HG03060 (cell line): ENCODE results near the gene SLC12A4.
"Not testable (repeated sequence)": the region's sequence is repeated elsewhere in the genome, so short reads cannot be mapped to it uniquely, and the experiment has no call there.

Experiments used
- ATAC-seq: cut with Tn5 transposase; IDR thresholded peaks from one replicate; pipeline ENCODE4 v1.9.1; 2021; ENCODE audit warnings: low read depth, moderate number of reproducible peaks; ENCODE audit not compliant: unreplicated experiment

Gene SLC12A4

DNA sequence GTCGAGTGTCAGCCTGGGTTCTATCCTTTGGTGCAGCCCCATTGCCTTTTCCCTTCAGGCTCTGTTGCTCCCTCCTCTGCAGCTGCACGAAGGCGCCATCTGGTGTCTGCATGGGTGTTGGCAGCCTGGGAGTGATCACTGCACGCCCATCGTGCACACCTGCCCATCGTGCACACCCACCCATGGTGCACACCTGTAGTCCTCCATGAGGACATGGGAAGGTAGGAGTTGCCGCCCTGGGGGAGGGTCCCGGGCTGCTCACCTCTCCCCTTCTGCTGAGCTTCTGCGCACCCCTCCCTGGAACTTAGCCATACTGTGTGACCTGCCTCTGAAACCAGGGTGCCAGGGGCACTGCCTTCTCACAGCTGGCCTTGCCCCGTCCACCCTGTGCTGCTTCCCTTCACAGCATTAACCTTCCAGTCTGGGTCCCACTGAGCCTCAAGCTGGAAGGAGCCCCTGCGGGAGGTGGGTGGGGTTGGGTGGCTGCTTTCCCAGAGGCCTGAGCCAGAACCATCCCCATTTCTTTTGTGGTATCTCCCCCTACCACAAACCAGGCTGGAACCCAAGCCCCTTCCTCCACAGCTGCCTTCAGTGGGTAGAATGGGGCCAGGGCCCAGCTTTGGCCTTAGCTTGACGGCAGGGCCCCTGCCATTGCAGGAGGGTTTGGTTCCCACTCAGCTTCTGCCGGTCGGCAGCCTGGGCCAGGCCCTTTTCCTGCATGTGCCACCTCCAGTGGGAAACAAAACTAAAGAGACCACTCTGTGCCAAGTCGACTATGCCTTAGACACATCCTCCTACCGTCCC lies 39.7 kb downstream of the SLC12A4 start:
- ATAC-seq, result no peak

DNA sequence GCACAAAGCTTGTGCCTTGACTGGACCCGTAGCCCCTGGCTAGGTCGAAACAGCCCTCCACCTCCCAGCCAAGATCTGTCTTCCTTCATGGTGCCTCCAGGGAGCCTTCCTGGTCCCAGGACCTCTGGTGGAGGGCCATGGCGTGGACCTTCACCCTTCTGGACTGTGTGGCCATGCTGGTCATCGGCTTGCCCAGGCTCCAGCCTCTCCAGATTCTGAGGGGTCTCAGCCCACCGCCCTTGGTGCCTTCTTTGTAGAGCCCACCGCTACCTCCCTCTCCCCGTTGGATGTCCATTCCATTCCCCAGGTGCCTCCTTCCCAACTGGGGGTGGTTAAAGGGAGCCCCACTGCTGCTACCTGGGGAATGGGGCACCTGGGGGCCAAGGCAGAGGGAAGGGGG lies 40.3 kb downstream of the SLC12A4 start:
- ATAC-seq, result no peak

DNA sequence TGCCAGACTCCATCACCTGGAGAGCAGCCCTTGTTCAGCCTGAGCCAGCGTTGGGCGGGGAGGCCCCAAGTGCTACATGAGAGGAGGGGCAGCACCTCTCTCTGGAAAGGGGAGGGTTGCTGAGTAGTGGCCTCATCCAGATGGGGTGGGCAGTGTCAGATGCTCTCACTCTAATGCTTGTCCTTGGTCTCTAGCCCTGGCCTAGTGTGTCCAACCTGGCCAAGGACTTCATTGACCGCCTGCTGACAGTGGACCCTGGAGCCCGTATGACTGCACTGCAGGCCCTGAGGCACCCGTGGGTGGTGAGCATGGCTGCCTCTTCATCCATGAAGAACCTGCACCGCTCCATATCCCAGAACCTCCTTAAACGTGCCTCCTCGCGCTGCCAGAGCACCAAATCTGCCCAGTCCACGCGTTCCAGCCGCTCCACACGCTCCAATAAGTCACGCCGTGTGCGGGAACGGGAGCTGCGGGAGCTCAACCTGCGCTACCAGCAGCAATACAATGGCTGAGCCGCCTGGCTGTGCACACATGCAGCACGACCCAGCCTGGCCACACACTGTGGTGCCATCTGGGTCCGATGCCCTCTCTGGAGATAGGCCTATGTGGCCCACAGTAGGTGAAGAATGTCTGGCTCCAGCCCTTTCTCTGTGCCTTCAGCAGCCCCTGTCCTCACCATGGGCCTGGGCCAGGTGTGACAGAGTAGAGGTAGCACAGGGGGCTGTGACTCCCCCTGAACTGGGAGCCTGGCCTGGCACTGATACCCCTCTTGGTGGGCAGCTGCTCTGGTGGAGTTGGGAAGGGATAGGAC lies 41.1 kb downstream of the SLC12A4 start:
- no peak for ATAC-seq

DNA sequence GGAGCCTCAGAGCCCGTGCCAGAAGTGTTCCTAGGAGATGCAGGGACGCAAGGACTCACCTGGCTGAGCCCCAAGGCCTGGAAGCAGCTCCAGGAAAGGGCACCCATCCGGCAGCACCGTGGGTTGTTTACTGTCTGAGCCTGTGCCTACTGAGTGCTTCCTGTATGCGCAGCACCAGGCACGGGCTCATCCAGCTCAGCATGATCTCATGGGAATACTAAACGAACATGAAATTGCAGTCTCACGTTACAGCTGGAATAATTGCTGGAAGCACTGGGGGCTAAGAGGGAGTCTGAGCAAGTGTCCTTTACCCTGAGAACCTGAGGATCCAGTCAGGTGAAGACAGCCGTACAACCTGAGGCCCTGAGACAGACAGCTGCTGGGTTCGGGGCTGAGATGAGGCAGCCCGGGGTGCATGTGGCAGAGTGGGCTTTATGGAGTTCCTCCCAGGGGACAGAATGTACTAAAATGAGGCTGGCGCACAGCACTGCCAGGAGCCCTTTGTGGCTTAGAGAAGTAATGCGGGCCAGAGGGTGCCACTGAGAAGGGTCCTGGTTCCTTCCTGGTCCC lies 42.2 kb downstream of the SLC12A4 start:
- no peak for ATAC-seq

DNA sequence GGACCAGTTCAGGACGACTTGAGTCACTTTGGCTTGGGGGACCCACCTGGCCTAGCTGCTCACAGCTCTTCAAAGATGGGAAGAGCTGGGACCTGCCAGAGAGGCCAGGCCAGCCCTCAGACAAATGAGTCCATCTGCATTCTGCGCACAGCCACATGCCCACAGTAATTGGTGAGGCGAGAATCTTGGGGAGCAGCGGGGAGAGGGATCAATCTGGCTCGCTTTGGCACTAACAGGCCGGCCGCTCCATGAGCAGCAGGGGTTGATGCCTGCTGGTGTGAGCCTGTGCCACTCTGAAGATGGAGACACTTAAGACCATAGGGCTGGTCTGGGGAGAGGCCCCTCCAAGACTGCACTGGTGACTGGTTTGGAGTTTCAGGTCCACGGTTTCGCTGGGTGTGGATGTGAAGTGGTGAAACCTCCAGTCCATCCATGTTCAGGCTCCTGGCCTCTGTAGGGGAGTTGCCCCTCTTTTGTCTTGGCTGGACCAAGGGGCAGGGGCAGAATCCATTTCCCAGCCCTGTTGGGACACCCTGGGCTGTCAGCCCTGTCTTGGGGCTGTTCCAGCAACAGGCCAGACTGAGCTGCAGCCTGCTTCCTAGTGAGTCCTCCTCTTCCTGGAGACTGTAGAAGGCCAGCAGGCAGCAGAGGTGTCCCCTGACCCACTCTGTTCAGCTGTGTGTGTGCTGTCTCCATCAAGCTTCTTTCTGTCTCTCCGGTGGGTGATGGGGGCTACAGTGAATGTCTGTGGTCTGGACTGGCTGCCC lies 44.1 kb downstream of the SLC12A4 start:
- no peak for ATAC-seq

DNA sequence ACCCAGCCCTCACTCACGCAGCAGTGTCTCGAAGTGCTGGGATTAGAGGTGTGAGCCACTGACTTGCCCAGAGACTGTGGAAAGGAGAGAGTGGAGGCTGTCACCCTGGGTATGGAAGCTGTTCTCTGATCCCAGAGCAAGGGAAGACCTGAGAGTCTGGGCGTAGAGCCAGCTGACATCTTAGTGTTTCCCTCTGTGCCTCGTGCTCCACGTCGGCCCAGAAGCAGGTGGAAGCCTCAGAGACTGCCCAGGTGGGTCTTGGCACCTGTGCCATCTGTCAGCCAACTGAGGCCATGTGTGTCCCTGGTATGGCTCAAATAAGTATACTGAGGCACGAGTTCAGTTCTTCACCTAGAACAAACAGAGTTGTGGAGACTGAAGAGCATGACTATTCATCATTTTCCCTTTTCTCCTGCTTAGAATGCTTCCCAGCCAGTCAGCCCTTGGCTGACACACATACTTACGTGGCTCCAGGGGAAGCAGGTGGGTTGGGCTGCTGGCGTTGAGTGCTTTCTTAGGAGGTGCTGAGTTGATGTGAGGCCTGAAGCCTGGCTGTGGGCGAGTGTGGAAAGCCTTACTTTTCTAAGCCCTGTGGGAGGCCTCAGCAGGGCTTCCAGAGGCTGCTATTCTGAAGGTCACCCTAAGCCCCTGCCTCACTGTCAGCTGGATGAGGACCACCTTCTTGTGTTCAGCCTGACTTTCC lies 44.9 kb downstream of the SLC12A4 start:
- ATAC-seq, result no peak

DNA sequence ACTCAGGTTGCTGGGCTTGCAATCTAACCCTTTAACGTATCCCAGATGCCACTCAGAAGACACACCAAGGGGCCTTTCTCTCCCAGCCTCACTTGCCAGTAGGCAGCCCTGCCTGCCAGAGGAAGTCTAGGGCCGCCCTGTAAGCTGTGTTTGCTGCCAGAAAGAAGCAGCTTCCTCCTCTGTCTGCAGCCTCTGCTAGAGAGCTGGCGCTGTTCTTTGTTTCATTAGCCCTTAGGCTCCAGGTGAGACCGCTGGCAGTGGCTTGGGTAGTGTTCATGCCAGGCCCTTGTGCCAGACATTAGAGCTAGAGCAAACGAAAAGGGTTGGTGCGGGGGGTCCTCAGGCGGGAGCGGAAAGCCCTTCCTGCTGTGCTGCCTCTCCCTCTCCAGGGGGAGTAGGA lies 45.7 kb downstream of the SLC12A4 start:
- no peak for ATAC-seq

DNA sequence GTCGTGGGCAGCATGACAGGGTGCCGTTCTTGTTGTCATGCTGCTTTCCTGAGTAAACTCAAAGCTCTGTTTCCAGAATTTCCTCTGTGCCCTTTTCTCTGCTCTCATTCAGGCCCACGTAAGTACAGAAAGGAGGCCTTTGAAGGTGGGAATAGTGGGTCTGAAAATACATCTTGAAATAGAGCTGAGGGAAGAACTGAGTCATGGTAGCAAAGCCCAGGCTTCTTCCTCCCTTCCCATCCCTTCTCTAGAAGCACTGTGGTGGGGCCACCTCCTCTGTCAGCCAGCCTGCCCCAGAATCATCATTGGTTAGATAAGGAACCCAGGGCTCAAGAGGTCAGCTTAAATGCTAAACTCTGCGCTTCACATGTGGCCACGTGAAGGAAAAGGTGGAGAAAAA lies 46.2 kb downstream of the SLC12A4 start:
- ATAC-seq, result no peak

DNA sequence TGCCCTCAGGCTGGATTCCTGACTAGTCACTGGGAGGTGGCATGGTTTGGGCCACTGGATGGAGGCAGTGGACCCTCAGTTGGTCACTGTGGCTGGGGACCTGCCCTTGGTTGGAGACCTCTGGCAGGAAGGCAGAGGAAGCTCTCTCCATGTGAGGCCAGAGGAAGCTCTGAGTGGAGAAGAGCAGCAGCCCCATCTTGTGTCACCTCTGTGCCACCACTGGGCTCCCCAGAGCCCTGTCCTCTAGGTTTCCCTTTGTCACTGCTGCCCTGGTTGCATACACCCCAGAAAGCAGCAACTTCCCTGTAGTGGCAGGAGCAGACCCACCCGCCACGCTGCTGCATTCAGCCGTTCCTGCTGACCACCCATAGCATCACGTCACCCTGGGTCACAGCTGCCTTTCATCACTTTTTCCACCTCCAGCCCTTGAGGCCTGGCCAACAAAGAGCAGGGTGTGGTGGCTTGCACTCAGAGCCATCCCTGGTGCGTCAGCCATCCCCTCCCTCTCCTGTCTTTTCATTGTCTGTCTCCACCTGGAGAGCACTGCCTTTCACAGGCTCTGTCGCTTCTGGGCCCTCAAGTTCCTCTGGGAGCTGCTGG lies 48.7 kb downstream of the SLC12A4 start:
- no peak for ATAC-seq

DNA sequence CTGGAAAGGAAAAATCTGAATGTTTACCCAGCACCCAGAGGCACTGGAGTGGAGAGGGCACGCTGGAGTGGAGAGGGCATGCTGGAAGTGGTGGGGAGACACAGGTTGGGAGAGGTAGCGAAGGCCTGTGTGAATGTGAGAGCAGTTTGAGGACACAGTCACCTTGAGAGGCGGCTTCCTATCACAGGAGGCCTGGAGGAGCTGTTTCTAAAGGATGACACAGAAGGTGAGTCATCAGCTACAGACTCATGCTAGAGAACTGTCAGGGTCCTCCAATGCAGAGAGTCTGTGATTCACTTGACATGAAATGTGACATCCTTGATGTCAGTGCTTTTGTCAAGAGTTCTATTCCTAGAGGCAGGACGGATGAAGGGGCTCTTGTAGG lies 50.6 kb downstream of the SLC12A4 start:
- no peak for ATAC-seq

DNA sequence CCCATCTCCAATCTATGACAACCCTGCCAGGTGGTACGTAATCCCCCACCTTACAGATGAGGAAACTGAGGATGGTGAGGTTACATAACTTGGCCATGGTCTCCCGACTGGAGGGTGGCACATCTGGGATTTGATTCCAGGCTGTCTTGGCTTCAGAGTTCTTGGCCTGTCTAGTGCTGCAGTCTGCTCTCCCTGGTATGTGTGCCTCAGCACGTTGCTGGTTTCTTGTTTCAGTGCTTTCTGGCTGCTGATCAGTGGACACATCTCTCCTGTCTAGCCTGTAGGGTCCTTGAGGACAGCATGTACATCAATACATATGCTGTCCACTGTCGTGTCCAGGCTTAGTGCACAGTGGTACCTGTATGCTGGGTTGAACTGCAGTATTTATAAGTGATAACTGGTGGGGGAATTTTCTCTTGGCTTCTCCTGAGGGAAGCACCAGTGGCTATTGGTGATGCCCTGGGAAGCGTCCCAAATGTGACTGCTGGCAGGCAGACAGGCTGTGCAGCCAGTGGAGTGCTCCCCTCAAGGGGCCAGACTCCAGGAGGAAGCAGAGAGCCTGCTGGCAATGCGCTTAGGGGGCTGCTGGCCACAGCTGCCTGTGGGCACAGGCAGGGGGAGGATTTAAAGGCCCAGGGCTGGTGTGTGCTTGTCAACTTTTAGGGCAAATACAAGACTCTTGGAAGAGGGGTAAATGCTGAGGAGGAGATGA lies 51.1 kb downstream of the SLC12A4 start:
- no peak for ATAC-seq

DNA sequence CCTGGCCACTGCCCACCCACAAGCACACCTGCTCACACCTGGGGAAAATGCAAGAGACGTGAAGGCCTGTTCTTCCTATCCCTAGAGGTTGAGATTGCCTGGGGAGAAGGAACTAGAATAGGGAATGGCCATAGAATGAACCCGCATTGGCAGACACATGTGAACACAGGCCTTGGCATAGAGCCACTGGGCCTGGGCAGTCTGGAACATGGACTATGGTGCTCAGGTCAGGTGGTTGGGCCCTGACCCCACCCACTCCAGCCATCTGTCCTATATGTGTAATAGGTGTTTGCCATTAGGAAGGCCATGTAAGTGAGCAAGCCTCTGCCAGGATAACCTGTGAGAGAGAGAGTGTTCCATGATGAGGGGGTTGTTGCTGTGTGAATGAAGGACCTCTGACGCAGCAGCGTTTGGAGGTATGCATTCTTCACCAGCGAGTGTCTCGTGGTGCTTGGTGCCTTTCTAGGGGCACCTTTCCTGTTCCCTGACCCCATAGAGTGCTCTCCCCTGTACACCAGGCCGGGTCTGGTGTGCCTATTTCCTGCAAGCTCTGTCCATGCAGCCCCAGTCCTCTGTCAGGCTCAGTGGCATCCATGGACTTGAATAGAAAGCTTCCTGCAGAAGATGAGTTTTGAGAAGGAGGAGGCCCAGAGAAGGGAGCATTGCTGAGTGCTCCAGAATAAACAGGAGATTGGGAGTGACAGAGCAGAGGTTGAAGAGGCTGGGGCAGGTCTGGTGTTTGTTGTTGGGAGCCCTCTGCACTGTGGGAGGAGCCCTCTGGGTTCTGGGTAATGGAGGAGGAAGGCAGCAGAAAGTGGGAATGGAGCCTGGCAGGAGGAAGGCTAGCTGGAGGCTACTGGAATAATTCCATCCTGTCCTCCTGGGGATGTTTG lies 52.4 kb downstream of the SLC12A4 start:
- no peak for ATAC-seq

DNA sequence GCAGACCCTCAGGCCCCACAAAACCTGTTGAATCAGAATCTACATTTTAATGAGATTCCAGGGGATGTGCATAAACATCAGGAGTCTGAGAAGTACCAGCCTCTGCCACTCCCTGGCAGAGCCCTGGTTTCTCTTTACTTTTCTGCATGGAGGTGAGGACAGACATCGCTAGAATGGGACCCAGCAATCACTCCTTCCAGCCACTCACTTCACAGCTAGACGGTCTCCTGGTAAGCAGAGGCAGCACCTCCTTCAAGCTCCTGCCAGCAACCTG lies 53.0 kb downstream of the SLC12A4 start:
- ATAC-seq, result not testable (repeated sequence)

DNA sequence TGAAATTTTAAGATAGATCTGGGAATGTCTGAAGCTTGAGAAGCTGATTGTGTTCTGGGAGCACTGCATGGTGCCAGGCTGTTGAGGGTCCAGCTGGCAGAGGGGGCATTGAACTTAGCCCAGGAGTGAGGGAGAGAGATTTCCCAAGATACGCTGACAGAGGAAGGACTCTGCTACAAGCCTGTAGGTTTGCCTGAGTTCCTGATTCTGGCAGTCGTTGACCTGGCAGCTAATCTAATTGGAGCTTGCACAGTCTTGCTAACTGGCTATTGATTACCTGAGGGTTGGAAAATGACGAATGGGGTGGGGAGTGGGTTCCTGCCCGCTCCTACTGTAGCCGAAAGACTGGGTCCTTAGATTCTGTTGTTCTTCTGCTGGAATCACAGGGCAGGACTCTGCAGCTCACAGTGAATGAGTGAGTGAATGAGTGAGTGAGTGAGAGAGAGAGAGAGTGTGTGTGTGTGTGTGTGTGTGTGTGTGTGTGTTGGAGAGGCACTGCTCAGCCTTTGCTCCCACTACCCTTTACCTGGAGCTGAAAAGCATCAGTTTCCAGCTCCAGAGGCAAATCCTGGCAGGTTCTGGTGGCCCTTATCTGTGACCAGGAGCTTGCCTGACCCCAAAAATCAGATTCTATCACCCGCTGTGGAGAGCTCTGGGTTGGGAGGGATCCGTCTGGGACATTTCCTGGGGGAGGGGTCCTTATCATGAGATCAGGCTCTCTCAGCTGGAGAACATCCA lies 53.5 kb downstream of the SLC12A4 start:
- no peak for ATAC-seq

DNA sequence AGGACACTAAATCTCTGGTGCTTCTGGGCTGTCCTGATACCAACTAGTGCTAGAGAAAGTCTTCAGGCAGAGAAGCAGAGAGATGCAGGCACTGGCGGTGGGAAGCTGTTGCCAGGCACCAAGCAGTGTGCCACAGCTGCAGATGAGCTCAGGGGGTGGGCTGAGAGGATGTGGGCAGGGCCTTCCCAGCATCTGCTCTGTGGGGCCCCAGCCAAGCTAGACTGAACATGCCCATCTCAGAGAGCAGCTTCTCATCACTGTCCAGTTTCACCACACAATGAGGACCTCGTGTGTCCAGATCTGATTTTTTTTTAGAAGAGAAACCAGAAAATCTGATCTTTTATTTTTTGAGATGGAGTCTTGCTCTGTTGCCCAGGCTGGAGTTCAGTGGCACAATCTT lies 58.3 kb downstream of the SLC12A4 start:
- ATAC-seq, result no peak

DNA sequence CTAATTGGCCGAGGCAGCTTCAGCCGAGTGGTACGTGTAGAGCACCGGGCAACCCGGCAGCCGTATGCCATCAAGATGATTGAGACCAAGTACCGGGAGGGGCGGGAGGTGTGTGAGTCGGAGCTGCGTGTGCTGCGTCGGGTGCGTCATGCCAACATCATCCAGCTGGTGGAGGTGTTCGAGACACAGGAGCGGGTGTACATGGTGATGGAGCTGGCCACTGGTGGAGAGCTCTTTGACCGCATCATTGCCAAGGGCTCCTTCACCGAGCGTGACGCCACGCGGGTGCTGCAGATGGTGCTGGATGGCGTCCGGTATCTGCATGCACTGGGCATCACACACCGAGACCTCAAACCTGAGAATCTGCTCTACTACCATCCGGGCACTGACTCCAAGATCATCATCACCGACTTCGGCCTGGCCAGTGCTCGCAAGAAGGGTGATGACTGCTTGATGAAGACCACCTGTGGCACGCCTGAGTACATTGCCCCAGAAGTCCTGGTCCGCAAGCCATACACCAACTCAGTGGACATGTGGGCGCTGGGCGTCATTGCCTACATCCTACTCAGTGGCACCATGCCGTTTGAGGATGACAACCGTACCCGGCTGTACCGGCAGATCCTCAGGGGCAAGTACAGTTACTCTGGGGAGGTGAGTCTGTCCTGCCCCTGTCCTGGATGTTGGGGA lies 59.2 kb downstream of the SLC12A4 start:
- ATAC-seq, result no peak
